Measurements from ENCODE around the gene TBXAS1. TPM values are rescaled to one million over a fixed set of nuclear protein-coding genes. Genes with fewer than 3 reads are reported as not detected.

The TBXAS1 gene
- total RNA-seq, 1 donor from 2014 or later: 4.3 TPM

DNA sequence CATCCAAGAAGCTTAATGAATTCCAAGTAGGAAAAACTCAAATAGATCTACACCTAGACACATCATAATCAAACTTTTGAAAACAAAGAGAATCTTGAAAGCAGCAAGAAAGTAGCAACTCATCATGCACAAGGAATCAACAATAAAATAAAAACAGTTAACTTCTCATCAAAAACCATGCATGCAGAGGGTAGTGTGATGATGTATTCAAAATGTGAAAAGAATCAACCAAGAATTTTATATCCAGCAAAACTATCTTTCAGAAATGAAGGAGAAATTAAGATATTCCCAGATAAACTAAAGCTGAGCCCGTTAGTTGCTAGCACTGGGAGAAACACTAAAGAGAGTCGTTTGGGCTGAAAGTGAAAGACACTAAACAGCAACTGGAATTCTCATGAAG is 238.0 kb downstream of the TBXAS1 start:
- no peak for DNase-seq (ENCODE audit: low spot score)
- intact Hi-C loops (cut with DNase I): loop anchor here (10.0 kb wide), 1 partner anchor 258 kb away; no protein-coding TSS in a partner anchor

- no peak for DNase-seq (ENCODE audit: low spot score)
- intact Hi-C loops (cut with DNase I): loop anchor here (10.0 kb wide), 1 partner anchor 257 kb away; no protein-coding TSS in a partner anchor
These were observed 239.0 kb downstream of the TBXAS1 start for GRCh38 chr7:140068033-140068432.

DNA sequence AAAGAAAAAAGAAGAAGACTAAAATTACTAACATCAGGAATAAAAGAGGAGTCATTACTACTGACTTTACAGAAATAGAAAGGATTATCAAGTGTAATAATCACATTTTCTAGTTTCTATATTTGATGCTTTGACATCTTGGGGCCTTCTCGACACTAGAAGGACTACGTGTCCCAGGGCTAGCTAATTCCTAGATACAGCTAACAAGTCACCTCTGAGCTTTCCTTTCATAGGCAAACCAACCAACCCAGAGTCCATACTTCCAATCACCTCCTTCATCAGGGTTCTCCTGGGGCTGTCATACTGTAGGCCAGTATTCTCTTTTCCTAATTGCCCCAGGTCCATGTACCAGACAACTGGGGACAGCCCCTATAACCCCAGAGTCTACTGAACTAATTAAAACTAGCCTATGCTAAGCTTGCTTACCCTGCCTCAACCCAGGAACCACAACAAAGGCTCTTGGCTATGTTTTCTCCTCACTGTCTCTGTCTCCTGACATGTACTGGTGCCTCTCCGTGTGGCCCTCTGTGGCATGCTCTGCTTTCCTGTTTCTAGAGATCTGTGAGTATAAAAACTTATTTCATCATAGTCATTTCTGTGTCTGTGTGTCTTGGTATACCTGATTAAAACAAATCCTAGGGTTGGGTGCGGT is 240.4 kb downstream of the TBXAS1 start:
- intact Hi-C loops (cut with DNase I): loop anchor here (10.0 kb wide), 1 partner anchor 255 kb away; no protein-coding TSS in a partner anchor

More for the DNA sequence above, 240.4 kb downstream of the TBXAS1 start:
- DNase-seq (ENCODE audit: low spot score): no peak

Other genes with a start within 250 kb of the TBXAS1 start
- gene HIPK2, start 51.3 kb upstream of the TBXAS1 start, total RNA-seq: 218 TPM
- 12.5 TPM for gene PARP12, start 233.7 kb downstream of the TBXAS1 start, total RNA-seq